Parathyroid adenoma (tissue), 2 donors: ENCODE results near the gene DAD1.

Source experiments
- H2AFZ ChIP-seq: fragments of 300-600 bp; sonication (generic); one replicate; pipeline ENCODE4 v1.7.0; 2017; ENCODE audit warnings: antibody characterized with exemption, mild to moderate bottlenecking
- H3K27ac ChIP-seq: fragments of 300-600 bp; sonication (generic); one replicate; pipeline ENCODE4 v1.7.0; 2017
- H3K27me3 ChIP-seq: fragments of 300-600 bp; sonication (generic); one replicate; pipeline ENCODE4 v1.7.0; 2017; ENCODE audit warnings: low read length; ENCODE audit not compliant: control insufficient read depth, insufficient read depth
- H3K36me3 ChIP-seq: fragments of 300-600 bp; sonication (generic); one replicate; pipeline ENCODE4 v1.7.0; 2017; ENCODE audit warnings: low read length; ENCODE audit not compliant: control insufficient read depth, insufficient read depth
- H3K4me1 ChIP-seq: fragments of 300-600 bp; sonication (generic); one replicate; pipeline ENCODE4 v1.7.0; 2017; ENCODE audit warnings: control low read depth
- H3K4me2 ChIP-seq: fragments of 300-600 bp; sonication (generic); one replicate; pipeline ENCODE4 v1.7.0; 2017; ENCODE audit warnings: low read length
- H3K4me3 ChIP-seq: fragments of 300-600 bp; sonication (generic); one replicate; pipeline ENCODE4 v1.7.0; 2017; ENCODE audit warnings: low read depth, low read length
- H3K79me2 ChIP-seq: fragments of 300-600 bp; sonication (generic); one replicate; pipeline ENCODE4 v1.7.0; 2017; ENCODE audit warnings: control low read depth
- H3K9ac ChIP-seq: fragments of 300-600 bp; sonication (generic); one replicate; pipeline ENCODE4 v1.7.0; 2017; ENCODE audit warnings: mild to moderate bottlenecking
- H3K9me3 ChIP-seq: fragments of 300-600 bp; sonication (generic); one replicate; pipeline ENCODE4 v1.7.0; 2017; ENCODE audit warnings: low read length; ENCODE audit not compliant: control insufficient read depth
- CTCF ChIP-seq: fragments of 300-600 bp; sonication (generic); IDR thresholded peaks from one replicate; pipeline ENCODE4 v1.7.0; 2017; ENCODE audit warnings: antibody characterized with exemption, mild to moderate bottlenecking
- donor health status: primary hyperparathyroidism.

DAD1 gene

GRCh38 chr14:22533739-22534359, 55.2 kb downstream of the DAD1 start:
- H3K9me3 ChIP-seq, result no peaks in the 10 kb centered on the region
- no peaks in the 10 kb centered on the region for H3K27me3 ChIP-seq
- TF ChIP-seq CTCF, result no peak
- no peak overlapping the region for H3K4me3 ChIP-seq
- H3K36me3 ChIP-seq, result no peaks in the 10 kb centered on the region
- H3K27ac ChIP-seq, result no peak overlapping the region
- no peak overlapping the region for H2AFZ ChIP-seq
- no peaks in the 10 kb centered on the region for H3K4me1 ChIP-seq
- no peak overlapping the region for H3K4me2 ChIP-seq
- no peak overlapping the region for H3K9ac ChIP-seq
- H3K79me2 ChIP-seq, result no peaks in the 10 kb centered on the region

- H3K4me2 ChIP-seq, result no peak overlapping the region
- no peaks in the 10 kb centered on the region for H3K4me1 ChIP-seq
- H3K79me2 ChIP-seq, result no peaks in the 10 kb centered on the region
- no peaks in the 10 kb centered on the region for H3K27me3 ChIP-seq
- no peak overlapping the region for H3K4me3 ChIP-seq
- TF ChIP-seq CTCF, result no peak
- no peak overlapping the region for H3K9ac ChIP-seq
- H3K9me3 ChIP-seq, result no peaks in the 10 kb centered on the region
- H2AFZ ChIP-seq, result no peak overlapping the region
- H3K27ac ChIP-seq, result no peak overlapping the region
- H3K36me3 ChIP-seq, result no peaks in the 10 kb centered on the region
Observed at GRCh38 chr14:22533057-22533704, 55.8 kb downstream of the DAD1 start.

GRCh38 chr14:22532345-22533056, 56.5 kb downstream of the DAD1 start:
- TF ChIP-seq CTCF, result no peak
- no peaks in the 10 kb centered on the region for H3K4me1 ChIP-seq

GRCh38 chr14:22531451-22532344, 57.3 kb downstream of the DAD1 start:
- Histone ChIP-seq H3K27ac (no peak overlapping the region), H3K9me3 (no peaks in the 10 kb centered on the region), H3K79me2 (no peaks in the 10 kb centered on the region), H3K4me2 (no peak overlapping the region), H3K4me1 (no peaks in the 10 kb centered on the region), H3K4me3 (no peak overlapping the region), H3K36me3 (no peaks in the 10 kb centered on the region), H3K9ac (no peak overlapping the region), H3K27me3 (no peaks in the 10 kb centered on the region), H2AFZ (no peak overlapping the region)
- TF ChIP-seq CTCF, result no peak

More at GRCh38 chr14:22532345-22533056, 56.5 kb downstream of the DAD1 start:
- H3K4me2 ChIP-seq, result no peak overlapping the region
- no peaks in the 10 kb centered on the region for H3K79me2 ChIP-seq
- H3K9me3 ChIP-seq, result no peaks in the 10 kb centered on the region
- no peak overlapping the region for H3K27ac ChIP-seq
- no peak overlapping the region for H3K4me3 ChIP-seq
- H3K27me3 ChIP-seq, result no peaks in the 10 kb centered on the region
- H3K9ac ChIP-seq, result no peak overlapping the region
- no peak overlapping the region for H2AFZ ChIP-seq
- no peaks in the 10 kb centered on the region for H3K36me3 ChIP-seq
